Measurements from ENCODE around the gene ISLR. TPM values are rescaled to one million over a fixed set of nuclear protein-coding genes. Genes with fewer than 3 reads are reported as not detected.
A peak's percentile ranks its signal among the peaks of the same experiment; 100 is the strongest.

Gene ISLR, protein sequence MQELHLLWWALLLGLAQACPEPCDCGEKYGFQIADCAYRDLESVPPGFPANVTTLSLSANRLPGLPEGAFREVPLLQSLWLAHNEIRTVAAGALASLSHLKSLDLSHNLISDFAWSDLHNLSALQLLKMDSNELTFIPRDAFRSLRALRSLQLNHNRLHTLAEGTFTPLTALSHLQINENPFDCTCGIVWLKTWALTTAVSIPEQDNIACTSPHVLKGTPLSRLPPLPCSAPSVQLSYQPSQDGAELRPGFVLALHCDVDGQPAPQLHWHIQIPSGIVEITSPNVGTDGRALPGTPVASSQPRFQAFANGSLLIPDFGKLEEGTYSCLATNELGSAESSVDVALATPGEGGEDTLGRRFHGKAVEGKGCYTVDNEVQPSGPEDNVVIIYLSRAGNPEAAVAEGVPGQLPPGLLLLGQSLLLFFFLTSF
- 10 to 100 TPM; 49.7 to 54.6 (median 51.7) TPM for polyA plus RNA-seq (ENCODE audit: insufficient read length in 3 of 3)

DNA sequence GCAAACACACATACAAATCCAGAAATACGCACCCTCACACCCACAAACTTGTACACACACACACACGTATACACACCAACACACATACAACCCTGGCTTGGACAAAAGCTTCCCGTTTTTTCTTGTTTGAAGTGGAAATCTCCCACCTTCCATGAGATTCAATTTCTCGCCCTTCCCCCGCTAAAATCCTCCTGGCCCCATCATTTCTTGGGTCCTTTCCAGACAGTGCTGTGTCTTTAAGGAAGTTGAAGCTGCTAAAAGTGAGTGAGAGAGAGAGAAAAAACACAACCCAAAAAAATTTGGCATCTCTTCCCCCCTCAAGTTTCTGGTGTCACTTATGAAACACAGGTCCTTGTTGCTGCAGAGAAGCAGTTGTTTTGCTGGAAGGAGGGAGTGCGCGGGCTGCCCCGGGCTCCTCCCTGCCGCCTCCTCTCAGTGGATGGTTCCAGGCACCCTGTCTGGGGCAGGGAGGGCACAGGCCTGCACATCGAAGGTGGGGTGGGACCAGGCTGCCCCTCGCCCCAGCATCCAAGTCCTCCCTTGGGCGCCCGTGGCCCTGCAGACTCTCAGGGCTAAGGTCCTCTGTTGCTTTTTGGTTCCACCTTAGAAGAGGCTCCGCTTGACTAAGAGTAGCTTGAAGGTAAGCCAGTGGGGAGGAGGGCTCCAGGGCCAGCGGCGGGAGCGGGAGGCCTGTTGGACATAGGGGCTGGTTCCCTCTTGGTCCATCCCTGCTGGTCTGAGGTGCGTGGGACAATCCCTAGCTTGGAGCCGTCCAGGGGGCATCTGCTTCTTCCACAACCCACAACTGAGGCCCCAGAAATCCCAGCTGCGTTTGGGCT lies at the start of gene ISLR:
Gene ISLR (plus strand): TSS at position 331 of the 839 bp plus-strand sequence. CDS start 1,149 bp downstream, outside the sequence.
- DNase-seq (ENCODE audit: low read depth in 3 of 3, low spot score in 2 of 3): peak in 2 of 3 donors; percentile 44 to 65

DNA sequence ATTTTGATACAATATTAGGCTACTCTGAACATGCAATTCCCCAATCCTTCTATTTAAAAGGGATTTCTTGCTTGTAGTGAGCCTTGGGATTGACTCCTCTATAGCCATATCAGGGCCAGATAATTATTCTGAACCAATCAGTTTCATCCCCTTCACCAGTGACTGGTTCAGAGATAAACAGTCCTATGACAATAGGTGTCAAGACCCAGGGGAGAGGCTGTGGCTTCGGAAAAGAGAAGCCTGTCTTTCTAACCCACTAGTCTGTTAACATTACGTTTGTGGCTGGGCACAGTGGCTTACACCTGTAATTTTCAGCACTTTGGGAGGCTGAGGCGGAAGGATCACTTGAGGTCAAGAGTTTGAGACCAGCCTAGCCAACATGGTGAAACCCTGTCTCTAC lies 49.3 kb upstream of the ISLR start:
- DNase-seq (ENCODE audit: low read depth in 3 of 3, low spot score in 2 of 3): no peak

DNA sequence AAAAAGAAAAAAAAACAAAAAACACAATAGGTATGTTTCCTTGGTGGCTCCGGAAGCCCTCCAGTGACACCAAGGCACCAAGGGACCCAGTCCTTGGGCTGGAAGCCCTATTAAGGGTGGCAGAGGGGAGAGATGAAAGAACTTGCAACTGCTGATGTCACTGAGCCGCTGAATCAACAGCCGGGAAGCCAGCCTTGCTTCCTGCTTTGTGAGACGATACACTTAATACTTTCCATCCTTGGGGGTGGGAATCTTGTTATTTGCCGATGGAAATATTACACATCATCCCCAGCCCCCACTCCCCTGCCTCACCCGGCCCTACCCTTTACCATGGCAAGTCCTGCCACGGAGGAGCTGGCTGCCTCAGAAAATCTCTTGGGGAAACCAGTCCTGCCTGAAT lies 48.8 kb upstream of the ISLR start:
- DNase-seq (ENCODE audit: low read depth in 3 of 3, low spot score in 2 of 3): no peak

DNA sequence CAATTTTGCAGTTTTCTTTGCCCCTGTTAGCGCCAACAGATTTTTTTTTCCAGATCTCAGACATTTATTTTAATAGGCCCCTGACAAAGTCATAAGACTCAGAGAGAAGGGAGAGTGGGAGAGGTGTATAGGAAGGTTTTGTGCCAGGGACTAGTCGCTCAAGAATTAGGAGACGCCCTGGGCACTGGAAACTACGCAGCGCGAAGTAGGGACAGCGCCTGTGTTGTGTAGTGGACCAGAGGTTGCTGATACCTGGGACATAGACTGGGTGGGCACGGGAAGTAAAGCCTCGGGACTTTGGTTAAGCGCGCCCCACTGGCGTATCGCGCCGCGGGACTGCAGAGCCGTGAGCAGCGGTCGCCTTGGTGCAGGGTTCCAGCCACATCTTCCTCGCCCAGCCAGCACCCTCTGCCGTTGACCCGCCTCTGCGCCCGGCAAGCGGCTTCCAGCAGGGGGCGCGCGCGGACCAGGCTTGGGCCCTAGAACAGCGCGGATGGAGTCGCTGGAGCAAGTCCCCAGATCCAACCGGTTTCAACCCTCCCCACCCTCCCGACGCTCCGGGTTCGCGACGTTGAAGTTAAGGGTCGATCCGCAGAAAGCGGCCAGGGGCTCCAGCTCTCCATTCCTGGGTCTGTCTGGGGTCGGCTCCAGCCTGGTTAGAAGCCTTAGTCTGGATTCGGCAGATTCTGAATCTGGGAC lies 46.1 kb upstream of the ISLR start:
- DNase-seq (ENCODE audit: low read depth in 3 of 3, low spot score in 2 of 3): peak in 1 of 3 donors; percentile 77

DNA sequence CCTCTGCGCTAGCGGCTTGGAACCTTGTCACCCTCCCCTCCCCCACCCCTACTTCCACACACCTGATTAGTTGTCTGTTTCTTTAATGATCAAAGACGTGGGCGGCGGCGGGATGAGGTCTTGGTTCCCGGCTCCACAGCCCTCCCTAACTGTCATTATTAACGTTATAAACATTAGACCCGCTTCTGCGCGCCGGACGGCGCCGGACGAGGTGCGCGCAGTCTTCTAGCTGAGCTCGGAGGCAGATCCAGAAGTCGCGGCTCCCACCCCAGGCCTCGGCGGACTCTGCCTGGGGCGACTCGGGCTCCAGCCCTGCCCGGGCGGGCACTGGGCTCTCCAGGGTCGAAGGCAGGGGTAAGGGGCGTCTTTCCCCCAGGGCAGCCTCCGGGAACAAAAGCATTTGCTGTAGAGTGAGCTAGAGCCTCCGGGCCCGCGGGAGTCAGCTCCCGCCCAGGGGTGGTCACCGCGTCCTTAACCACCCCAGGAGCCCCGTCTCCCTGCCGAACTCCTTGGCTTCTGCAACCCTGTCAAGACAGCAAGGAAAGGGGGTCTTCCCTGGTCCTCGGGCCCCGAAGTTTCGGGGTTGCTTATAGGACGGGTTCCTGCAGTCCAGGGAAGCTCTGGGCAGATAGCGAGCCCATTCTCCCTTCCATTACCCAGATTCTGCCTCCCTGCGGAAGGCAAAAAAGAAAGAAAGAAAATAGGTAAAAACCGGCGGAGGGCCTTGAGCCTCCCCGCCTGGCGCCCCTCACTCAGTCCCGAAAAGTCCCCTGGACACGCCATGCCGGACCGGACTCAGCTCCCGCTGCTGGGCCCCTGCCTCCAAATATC lies 45.3 kb upstream of the ISLR start:
- no peak for DNase-seq (ENCODE audit: low read depth in 3 of 3, low spot score in 2 of 3)

DNA sequence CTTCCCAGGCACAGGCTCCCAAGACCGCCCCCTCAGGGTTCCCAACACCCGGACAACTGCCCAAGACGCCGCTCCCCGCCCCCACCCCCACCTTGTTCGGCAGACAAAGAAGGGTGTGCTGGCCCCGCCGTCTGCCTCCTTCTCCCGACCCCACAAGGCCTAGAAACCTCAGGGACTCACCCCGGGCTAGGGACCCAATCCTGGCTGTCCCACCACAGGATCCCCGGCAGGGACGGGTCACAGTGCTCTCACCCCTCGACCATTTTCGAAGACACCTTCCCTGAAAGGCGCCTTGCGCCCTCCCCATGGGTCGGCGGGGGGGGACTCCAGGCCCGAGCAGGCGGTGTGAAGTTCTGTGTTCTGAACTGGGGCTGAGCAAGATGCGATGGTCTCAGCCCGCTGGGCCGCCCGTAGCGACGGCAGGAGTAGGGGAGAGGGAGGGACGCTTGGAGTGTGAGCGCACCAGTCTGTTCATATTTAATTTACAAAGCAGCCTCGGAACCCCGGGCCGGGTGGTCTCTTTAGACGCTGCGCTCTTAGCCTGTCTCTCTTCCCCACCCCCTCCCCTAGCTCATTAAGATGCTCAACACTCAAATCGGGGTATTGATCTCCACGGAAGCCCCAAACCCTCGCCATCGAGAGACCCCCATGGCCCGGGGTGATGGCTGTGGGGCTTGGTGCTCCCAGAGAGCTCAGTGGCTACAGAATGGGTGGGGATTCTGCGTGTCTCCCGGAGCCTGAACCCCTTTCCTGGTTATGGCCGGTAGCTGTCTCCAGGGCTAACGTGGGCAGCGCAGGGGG lies 44.5 kb upstream of the ISLR start:
- DNase-seq (ENCODE audit: low read depth in 3 of 3, low spot score in 2 of 3): no peak

DNA sequence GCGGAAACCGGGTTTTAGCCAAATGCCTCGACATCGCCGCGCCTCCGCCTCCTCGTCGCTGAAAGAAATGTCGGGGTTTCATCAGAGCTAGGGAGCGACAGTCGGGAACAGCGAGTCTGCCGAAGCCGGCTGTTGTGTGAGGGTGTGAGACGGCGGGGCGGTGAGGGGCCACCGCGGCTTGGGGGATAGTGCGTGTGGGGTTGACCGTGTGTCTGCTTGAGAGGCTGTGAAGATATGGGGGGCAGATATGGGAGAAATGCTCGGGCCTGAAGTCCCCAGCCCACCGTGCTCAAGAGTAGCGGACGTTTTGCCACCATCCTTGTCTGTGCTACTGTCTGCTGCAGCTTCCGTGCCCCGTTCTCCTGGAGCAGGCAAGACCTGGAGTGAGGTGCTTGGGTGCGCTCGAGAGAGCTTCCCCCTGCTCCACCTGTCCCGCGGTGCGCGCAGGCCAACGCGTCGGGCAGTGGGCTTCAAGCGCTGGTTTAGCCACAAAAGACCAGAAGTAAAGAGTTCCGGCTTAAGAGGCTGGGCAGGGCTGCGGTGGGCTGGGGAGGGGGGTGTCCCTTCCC lies 43.8 kb upstream of the ISLR start:
- no peak for DNase-seq (ENCODE audit: low read depth in 3 of 3, low spot score in 2 of 3)

DNA sequence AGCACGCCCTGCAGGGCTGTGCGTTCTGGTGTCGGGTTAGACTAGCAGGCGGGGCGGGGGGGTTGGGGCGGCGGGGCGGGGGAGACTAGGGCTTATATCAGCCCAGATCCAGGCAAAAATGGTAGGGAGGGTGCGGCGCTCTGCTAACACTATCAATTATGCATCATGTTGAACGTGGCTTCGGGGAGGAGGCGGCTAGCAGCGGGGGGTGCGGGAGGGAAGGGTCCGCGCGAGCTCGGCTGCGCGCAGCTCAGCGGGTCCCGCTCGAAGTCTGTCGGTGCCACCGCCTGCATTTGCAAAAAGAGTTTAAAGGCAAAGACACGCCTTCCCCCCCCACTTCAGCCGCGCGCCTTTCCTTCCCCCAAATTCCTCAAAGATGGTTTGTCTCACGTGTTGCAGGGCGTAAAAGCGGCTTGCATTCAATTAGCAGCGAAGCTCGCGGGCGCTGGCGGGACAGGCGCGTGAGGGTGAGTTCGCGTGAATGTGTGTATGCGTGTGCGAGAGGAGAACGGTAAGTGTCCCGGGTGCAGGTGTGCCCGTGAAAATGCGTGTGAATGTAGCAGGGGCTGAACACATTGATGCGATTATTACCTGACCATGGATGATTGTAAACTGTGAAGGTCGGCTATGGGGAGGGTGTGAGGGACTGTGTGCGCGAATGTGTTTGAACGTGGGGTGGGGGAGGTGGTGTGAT lies 43.2 kb upstream of the ISLR start, which contains the start of gene ISLR2:
Gene ISLR2 (plus strand): TSS at position 432 of the 694 bp plus-strand sequence. CDS start 2,169 bp downstream, outside the sequence.
- DNase-seq (ENCODE audit: low read depth in 3 of 3, low spot score in 2 of 3): no peak

DNA sequence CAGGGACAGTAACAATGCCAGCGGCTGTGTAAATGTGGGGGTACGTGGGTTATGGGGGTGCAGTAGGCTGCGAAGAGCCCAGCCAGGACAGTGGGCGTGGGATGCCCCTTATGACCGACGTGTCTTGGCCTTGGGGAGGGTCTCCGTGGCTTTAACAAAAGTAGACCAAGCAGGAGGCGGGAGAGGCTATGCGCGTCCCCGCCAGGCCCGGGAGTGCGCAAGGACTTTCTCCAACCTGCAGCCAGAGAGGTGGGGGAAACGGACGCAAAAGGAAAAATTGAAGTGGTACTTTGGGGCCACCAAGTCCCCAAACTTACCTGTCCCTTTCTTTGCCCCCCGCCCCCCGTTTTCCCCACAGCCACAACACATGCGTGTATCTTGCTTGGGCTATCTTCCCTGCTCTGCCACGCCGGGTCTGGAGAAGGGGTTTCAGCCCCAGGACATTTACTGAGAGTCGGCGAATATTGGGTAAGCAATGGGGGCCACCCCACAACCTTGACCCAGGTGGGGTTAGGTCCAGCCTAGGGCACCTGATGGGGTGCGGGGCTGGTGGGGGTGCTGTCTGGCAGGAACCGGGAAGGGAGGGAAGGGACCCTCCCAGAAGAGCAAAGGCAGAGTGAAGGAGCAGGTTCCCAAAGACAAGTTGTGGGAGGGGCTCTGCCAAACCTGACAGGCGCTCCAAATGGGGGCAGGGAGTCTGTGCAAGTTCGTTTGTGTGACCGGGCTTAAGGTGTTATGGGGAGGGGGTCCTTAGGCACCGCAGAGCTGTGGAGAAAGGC lies 42.5 kb upstream of the ISLR start:
- DNase-seq (ENCODE audit: low read depth in 3 of 3, low spot score in 2 of 3): no peak

DNA sequence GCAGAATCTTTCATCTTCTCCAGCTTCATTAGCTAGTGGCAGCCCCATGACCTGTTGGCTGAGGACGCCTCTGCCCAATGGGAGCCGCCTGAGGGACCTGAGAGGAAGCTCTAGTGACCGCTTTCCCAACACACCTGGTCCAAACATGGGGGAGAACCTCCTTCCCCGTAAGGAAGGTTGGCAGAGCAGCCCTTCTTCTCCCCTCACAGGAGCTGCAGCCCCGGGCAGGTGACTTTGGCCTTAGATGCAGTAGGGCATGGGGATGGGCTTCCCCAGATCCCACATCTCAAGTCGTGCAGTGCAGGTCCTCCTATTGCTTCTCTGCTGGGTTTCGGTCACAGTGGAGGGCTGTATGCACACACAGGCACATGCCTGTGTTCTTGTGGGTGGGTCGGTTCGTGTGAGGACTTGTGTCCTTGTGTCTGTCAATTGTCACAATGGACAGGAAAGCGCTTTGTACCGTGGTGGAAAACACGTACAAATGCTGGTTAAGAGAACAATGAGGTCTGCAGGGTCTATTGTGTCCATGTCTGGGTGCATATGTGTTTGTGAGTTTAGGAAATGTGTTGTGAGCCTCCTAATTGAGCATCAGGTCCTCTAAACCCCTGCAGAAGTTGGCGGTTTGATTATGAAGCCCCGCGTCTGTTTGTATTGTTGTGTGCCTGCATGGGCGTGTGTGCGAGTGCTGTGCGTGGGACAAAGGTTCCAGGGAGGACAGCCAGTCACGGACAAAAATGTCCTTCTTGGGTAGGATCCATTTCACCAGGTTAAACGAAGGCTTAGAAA lies 41.7 kb upstream of the ISLR start:
- no peak for DNase-seq (ENCODE audit: low read depth in 3 of 3, low spot score in 2 of 3)

DNA sequence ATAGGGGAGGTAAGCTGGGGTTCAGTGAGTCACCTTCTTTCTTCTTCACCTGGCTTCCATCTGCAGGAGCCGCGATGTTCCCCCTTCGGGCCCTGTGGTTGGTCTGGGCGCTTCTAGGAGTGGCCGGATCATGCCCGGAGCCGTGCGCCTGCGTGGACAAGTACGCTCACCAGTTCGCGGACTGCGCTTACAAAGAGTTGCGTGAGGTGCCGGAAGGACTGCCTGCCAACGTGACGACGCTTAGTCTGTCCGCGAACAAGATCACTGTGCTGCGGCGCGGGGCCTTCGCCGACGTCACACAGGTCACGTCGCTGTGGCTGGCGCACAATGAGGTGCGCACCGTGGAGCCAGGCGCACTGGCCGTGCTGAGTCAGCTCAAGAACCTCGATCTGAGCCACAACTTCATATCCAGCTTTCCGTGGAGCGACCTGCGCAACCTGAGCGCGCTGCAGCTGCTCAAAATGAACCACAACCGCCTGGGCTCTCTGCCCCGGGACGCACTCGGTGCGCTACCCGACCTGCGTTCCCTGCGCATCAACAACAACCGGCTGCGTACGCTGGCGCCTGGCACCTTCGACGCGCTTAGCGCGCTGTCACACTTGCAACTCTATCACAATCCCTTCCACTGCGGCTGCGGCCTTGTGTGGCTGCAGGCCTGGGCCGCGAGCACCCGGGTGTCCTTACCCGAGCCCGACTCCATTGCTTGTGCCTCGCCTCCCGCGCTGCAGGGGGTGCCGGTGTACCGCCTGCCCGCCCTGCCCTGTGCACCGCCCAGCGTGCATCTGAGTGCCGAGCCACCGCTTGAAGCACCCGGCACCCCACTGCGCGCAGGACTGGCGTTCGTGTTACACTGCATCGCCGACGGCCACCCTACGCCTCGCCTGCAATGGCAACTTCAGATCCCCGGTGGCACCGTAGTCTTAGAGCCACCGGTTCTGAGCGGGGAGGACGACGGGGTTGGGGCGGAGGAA lies 40.5 kb upstream of the ISLR start:
- no peak for DNase-seq (ENCODE audit: low read depth in 3 of 3, low spot score in 2 of 3)

DNA sequence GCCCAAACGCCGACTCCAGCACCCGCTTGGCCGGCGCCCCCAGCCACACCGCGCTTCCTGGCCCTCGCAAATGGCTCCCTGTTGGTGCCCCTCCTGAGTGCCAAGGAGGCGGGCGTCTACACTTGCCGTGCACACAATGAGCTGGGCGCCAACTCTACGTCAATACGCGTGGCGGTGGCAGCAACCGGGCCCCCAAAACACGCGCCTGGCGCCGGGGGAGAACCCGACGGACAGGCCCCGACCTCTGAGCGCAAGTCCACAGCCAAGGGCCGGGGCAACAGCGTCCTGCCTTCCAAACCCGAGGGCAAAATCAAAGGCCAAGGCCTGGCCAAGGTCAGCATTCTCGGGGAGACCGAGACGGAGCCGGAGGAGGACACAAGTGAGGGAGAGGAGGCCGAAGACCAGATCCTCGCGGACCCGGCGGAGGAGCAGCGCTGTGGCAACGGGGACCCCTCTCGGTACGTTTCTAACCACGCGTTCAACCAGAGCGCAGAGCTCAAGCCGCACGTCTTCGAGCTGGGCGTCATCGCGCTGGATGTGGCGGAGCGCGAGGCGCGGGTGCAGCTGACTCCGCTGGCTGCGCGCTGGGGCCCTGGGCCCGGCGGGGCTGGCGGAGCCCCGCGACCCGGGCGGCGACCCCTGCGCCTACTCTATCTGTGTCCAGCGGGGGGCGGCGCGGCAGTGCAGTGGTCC lies 39.7 kb upstream of the ISLR start:
- no peak for DNase-seq (ENCODE audit: low read depth in 3 of 3, low spot score in 2 of 3)

DNA sequence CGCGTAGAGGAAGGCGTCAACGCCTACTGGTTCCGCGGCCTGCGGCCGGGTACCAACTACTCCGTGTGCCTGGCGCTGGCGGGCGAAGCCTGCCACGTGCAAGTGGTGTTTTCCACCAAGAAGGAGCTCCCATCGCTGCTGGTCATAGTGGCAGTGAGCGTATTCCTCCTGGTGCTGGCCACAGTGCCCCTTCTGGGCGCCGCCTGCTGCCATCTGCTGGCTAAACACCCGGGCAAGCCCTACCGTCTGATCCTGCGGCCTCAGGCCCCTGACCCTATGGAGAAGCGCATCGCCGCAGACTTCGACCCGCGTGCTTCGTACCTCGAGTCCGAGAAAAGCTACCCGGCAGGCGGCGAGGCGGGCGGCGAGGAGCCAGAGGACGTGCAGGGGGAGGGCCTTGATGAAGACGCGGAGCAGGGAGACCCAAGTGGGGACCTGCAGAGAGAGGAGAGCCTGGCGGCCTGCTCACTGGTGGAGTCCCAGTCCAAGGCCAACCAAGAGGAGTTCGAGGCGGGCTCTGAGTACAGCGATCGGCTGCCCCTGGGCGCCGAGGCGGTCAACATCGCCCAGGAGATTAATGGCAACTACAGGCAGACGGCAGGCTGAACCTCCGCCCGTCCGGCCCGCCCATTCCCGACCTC lies 39.0 kb upstream of the ISLR start:
- no peak for DNase-seq (ENCODE audit: low read depth in 3 of 3, low spot score in 2 of 3)

DNA sequence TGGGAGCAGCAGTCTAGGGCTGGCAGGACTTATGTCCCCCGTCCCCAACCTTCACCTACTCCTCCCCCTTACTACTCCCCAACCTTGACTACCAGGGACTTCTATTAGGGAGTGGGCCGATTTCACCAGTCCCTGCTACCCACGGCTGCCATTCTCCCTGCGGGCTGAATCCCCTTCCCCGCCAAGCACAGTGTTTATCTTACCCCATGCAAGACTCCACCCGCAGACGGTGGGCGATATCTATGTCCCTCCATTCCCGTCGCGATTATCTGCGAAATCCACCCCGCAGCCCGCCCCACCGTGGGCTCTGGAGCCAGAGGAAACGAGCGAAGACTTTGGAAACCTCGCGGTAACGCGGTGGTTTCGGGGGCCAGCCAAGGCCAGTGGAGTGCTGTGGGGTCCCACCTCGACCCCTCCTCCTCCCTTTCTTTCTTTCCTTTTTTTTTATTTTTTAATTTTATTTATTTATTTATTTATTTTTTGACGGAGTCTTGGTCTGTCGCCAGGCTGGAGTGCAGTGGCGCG lies 38.4 kb upstream of the ISLR start:
- no peak for DNase-seq (ENCODE audit: low read depth in 3 of 3, low spot score in 2 of 3)

DNA sequence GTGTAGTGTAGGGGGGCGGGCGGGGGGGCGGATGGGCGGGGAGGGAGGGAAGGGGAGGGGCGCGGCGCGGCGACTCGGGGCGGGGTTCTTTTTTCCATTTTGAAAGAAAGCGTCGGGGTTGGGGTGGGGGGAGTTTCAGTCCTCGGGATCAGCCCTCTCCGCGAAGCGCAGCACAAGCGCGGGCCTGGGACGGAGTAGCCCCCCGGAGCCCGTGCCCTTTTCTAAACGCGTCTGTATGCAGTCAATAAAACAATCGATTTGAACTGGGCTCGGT lies 37.0 kb upstream of the ISLR start:
- DNase-seq (ENCODE audit: low read depth in 3 of 3, low spot score in 2 of 3): no peak
